Measurements from ENCODE around the gene TULP3. TPM values are rescaled to one million over a fixed set of nuclear protein-coding genes. Genes with fewer than 3 reads are reported as not detected.

The TULP3 gene
- total RNA-seq, 2 experiments from 2014 or later: 10.7 to 11.0 TPM

GRCh38 chr12:2939191-2939590 is 48.5 kb downstream of the TULP3 start:
- no TSS peak for BruUV-seq (replicated peaks)
- no peaks in the 10 kb centered on the region for H3K9me3 ChIP-seq (ENCODE audit: low read length)
- DNase-seq (ENCODE audit: low spot score): no peak
- H3K4me3 ChIP-seq (ENCODE audit: low read depth, low read length, poor library complexity, severe bottlenecking): no peak overlapping the region
- H2AFZ ChIP-seq (ENCODE audit: low read length): no peak overlapping the region
- H3K36me3 ChIP-seq (ENCODE audit: insufficient read depth, low read length): no peaks in the 10 kb centered on the region
- no peaks in the 10 kb centered on the region for H4K20me1 ChIP-seq (ENCODE audit: insufficient read depth, low read length)
- no peaks in the 10 kb centered on the region for H3K79me2 ChIP-seq (ENCODE audit: insufficient read depth, low read depth, low read length)
- no peak overlapping the region for H3K27ac ChIP-seq (ENCODE audit: low read depth, low read length, poor library complexity, severe bottlenecking)
- H3K4me1 ChIP-seq (ENCODE audit: insufficient read depth, low read length, poor library complexity, severe bottlenecking): no peaks in the 10 kb centered on the region
- CTCF ChIA-PET (ENCODE audit: unreplicated experiment): no interaction called here
- H3K9me2 ChIP-seq (ENCODE audit: insufficient read depth, low read length): no peaks in the 10 kb centered on the region
- H3K4me2 ChIP-seq (ENCODE audit: low read length): no peak overlapping the region
- POLR2A ChIA-PET: no interaction called here
- intact Hi-C loops (cut with micrococcal nuclease; ENCODE audit: unreplicated experiment): no loop called here
- no peak for TF ChIP-seq CTCF (conservative IDR thresholded peaks at IDR 0.05; ENCODE audit: low read length)
- TF ChIP-seq EZH2phosphoT487 (IDR thresholded peaks at IDR 0.05; ENCODE audit: borderline replicate concordance, low read depth, low read length): no peak

GRCh38 chr12:2940564-2940963 is 49.9 kb downstream of the TULP3 start:
- no peak overlapping the region for H3K4me2 ChIP-seq (ENCODE audit: low read length)
- intact Hi-C loops (cut with micrococcal nuclease; ENCODE audit: unreplicated experiment): loop anchor here (5.0 kb wide), 1 partner anchor 48 kb away; the partner anchor contains the start of gene TULP3
- TF ChIP-seq EZH2phosphoT487 (IDR thresholded peaks at IDR 0.05; ENCODE audit: borderline replicate concordance, low read depth, low read length) (no peak), CTCF (conservative IDR thresholded peaks at IDR 0.05; ENCODE audit: low read length) (no peak)
- H3K4me3 ChIP-seq (ENCODE audit: low read depth, low read length, poor library complexity, severe bottlenecking): no peak overlapping the region
- no peaks in the 10 kb centered on the region for H3K79me2 ChIP-seq (ENCODE audit: insufficient read depth, low read depth, low read length)
- no peak for DNase-seq (ENCODE audit: low spot score)
- H4K20me1 ChIP-seq (ENCODE audit: insufficient read depth, low read length): no peaks in the 10 kb centered on the region
- no peaks in the 10 kb centered on the region for H3K36me3 ChIP-seq (ENCODE audit: insufficient read depth, low read length)
- no peaks in the 10 kb centered on the region for H3K9me3 ChIP-seq (ENCODE audit: low read length)
- ChIA-PET CTCF (ENCODE audit: unreplicated experiment) (no interaction called here), POLR2A (interaction anchor here (0.6 kb wide), 1 partner anchor 90 kb away, joined by 4 read pairs; no protein-coding TSS in a partner anchor)
- no peak overlapping the region for H3K27ac ChIP-seq (ENCODE audit: low read depth, low read length, poor library complexity, severe bottlenecking)
- no peak overlapping the region for H2AFZ ChIP-seq (ENCODE audit: low read length)
- BruUV-seq (replicated peaks): no TSS peak
- no peaks in the 10 kb centered on the region for H3K9me2 ChIP-seq (ENCODE audit: insufficient read depth, low read length)
- H3K4me1 ChIP-seq (ENCODE audit: insufficient read depth, low read length, poor library complexity, severe bottlenecking): no peaks in the 10 kb centered on the region

GRCh38 chr12:2941524-2941923 is 50.8 kb downstream of the TULP3 start:
- Histone ChIP-seq H3K9me3 (ENCODE audit: low read length) (no peaks in the 10 kb centered on the region), H2AFZ (ENCODE audit: low read length) (no peak overlapping the region), H3K27ac (ENCODE audit: low read depth, low read length, poor library complexity, severe bottlenecking) (no peak overlapping the region), H3K36me3 (ENCODE audit: insufficient read depth, low read length) (no peaks in the 10 kb centered on the region), H3K4me2 (ENCODE audit: low read length) (no peak overlapping the region), H3K4me1 (ENCODE audit: insufficient read depth, low read length, poor library complexity, severe bottlenecking) (no peaks in the 10 kb centered on the region), H3K79me2 (ENCODE audit: insufficient read depth, low read depth, low read length) (no peaks in the 10 kb centered on the region), H3K9me2 (ENCODE audit: insufficient read depth, low read length) (no peaks in the 10 kb centered on the region), H3K4me3 (ENCODE audit: low read depth, low read length, poor library complexity, severe bottlenecking) (no peak overlapping the region), H4K20me1 (ENCODE audit: insufficient read depth, low read length) (no peaks in the 10 kb centered on the region)
- TF ChIP-seq EZH2phosphoT487 (IDR thresholded peaks at IDR 0.05; ENCODE audit: borderline replicate concordance, low read depth, low read length): no peak
- no peak for TF ChIP-seq CTCF (conservative IDR thresholded peaks at IDR 0.05; ENCODE audit: low read length)
- intact Hi-C loops (cut with micrococcal nuclease; ENCODE audit: unreplicated experiment): loop anchor here (5.0 kb wide), 1 partner anchor 49 kb away; the partner anchor contains the start of gene TULP3
- BruUV-seq (replicated peaks): no TSS peak
- ChIA-PET POLR2A (no interaction called here), CTCF (ENCODE audit: unreplicated experiment) (no interaction called here)
- no peak for DNase-seq (ENCODE audit: low spot score)
